ENCODE measurements around the gene HORMAD2.

GRCh38 chr22:30222321-30222720 lies 142.1 kb downstream of the HORMAD2 start:
- no peak for TF ChIP-seq EP300 (IDR thresholded peaks at IDR 0.05)
- no peak for TF ChIP-seq CTCF (IDR thresholded peaks at IDR 0.05)
